C4-2B (cell line): Measurements from ENCODE around the gene CSN1S1.

ENCODE experiments used
- H3K27ac ChIP-seq: fragments of 450-650 bp; 2 replicates; pipeline ENCODE4 v1.5.1; 2017
- ZFX ChIP-seq: fragments of 450-650 bp; IDR thresholded peaks from 2 replicates; pipeline ENCODE4 v1.6.1; 2017
- TF ChIP-seq, protein P1 (sequence below): fragments of 450-650 bp; conservative IDR thresholded peaks from 2 replicates; pipeline ENCODE4 v1.5.1; 2017; ENCODE audit warnings: mild to moderate bottlenecking

CSN1S1 gene

DNA sequence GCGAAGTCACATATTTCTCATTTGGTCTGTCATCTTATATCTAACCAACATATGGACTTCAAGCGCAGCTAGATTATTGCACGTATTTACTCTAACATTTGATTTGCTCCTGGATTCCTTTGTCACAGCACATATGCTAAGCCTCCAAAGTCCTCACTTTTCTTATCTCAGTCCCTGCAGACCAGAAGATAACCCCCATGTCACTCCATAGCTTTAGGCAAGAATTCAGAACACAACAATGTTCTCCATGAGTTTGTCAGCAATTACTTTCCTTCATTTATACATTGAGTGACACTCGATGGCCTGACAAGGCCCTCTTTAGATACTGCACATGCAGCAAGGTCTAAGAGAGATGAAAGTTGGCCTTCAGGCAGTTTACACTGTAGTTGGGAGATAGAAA is 60.1 kb downstream of the CSN1S1 start:
- TF ChIP-seq, protein P1, sequence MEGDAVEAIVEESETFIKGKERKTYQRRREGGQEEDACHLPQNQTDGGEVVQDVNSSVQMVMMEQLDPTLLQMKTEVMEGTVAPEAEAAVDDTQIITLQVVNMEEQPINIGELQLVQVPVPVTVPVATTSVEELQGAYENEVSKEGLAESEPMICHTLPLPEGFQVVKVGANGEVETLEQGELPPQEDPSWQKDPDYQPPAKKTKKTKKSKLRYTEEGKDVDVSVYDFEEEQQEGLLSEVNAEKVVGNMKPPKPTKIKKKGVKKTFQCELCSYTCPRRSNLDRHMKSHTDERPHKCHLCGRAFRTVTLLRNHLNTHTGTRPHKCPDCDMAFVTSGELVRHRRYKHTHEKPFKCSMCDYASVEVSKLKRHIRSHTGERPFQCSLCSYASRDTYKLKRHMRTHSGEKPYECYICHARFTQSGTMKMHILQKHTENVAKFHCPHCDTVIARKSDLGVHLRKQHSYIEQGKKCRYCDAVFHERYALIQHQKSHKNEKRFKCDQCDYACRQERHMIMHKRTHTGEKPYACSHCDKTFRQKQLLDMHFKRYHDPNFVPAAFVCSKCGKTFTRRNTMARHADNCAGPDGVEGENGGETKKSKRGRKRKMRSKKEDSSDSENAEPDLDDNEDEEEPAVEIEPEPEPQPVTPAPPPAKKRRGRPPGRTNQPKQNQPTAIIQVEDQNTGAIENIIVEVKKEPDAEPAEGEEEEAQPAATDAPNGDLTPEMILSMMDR: no peak
- TF ChIP-seq ZFX: no peak
- H3K27ac ChIP-seq: no peak overlapping the region

DNA sequence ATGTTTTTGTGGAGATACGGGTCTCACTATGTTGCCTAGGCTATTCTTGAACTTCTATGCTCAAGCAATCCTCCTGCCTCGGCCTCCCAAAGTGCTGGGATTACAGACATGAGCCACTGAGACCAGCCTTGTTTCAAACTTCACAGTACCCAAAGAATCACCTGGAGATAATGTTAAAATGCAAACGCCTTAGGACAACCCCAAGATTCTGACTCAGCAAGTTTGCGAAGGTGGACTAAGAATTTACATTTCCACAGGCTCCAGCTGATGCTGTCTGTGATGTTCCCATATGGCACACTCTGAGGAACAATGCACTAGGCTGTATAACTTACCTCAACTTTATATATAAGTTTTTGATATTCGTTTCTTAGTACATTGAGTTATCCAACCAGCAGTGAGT is 63.9 kb downstream of the CSN1S1 start:
- TF ChIP-seq ZFX: no peak
- TF ChIP-seq, protein P1: no peak
- H3K27ac ChIP-seq: no peak overlapping the region

DNA sequence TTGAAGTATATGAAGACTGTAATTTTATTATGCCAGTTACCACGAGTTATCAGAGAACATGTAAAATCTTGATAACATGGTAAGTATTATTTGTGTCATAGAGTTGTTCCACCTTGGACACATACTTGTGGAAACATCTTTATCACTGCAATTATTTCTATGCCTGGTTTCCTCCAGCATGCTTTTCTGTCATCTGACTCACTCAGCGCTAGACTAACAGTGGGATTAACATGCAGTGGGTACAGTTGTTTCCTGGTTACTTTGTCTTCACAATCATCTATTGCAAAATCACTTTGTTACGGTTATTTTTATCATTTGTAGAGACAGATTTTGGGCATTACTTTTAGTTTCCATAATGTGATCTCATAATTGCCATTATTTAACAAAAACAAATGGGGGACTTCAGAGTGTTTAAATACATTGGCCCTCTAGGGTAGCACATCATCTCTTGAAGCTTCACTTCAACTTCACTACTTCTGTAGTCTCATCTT is 64.7 kb downstream of the CSN1S1 start, which contains the start of gene STATH:
Gene STATH, plus strand, starts transcription at position 441 of the 491 bp plus-strand sequence. CDS start 2,472 bp downstream, outside the sequence.
- TF ChIP-seq, protein P1: no peak
- TF ChIP-seq ZFX: no peak

More for the DNA sequence above, 64.7 kb downstream of the CSN1S1 start, which contains the start of gene STATH:
- H3K27ac ChIP-seq: no peak within 1 kb of the TSS
